ENCODE measurements around the gene TEAD4. TPM values are rescaled to one million over a fixed set of nuclear protein-coding genes. Genes with fewer than 3 reads are reported as not detected.

The TEAD4 gene
- total and polyA plus RNA-seq, 8 donors: 12.2 to 34.1 (median 13.8) TPM

DNA sequence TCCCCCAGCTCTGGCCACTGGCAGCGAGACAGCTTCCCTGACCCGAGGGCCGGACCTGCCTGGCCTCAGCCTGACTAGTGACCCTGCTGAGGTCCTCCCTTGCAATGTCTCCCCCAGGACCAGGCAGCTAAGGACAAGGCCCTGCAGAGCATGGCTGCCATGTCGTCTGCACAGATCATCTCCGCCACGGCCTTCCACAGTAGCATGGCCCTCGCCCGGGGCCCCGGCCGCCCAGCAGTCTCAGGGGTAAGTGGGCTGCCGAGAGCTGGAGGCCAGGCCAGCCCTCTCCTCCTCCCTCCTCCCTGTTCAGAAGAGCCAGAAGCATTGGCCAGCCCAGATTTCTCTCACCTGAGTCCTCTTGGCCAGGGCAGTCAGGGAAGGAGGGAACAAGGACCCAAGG, 58.1 kb downstream of the TEAD4 start:
- H3K4me3 ChIP-seq: no peak overlapping the region
- TF ChIP-seq, protein P1, sequence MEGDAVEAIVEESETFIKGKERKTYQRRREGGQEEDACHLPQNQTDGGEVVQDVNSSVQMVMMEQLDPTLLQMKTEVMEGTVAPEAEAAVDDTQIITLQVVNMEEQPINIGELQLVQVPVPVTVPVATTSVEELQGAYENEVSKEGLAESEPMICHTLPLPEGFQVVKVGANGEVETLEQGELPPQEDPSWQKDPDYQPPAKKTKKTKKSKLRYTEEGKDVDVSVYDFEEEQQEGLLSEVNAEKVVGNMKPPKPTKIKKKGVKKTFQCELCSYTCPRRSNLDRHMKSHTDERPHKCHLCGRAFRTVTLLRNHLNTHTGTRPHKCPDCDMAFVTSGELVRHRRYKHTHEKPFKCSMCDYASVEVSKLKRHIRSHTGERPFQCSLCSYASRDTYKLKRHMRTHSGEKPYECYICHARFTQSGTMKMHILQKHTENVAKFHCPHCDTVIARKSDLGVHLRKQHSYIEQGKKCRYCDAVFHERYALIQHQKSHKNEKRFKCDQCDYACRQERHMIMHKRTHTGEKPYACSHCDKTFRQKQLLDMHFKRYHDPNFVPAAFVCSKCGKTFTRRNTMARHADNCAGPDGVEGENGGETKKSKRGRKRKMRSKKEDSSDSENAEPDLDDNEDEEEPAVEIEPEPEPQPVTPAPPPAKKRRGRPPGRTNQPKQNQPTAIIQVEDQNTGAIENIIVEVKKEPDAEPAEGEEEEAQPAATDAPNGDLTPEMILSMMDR (IDR thresholded peaks at IDR 0.05): no peak
- ATAC-seq: no peak
- intact Hi-C loops (cut with DNase I): no loop called here
- H3K27me3 ChIP-seq: no peaks in the 10 kb centered on the region
- H3K27ac ChIP-seq: no peak overlapping the region
- no peaks in the 10 kb centered on the region for H3K9me3 ChIP-seq
- H3K4me1 ChIP-seq: peaks cover 0 to 5% of the 10 kb centered on the region in 2 donors
- peaks cover 0 to 50% of the 10 kb centered on the region in 2 donors for H3K36me3 ChIP-seq
- no peak for DNase-seq

DNA sequence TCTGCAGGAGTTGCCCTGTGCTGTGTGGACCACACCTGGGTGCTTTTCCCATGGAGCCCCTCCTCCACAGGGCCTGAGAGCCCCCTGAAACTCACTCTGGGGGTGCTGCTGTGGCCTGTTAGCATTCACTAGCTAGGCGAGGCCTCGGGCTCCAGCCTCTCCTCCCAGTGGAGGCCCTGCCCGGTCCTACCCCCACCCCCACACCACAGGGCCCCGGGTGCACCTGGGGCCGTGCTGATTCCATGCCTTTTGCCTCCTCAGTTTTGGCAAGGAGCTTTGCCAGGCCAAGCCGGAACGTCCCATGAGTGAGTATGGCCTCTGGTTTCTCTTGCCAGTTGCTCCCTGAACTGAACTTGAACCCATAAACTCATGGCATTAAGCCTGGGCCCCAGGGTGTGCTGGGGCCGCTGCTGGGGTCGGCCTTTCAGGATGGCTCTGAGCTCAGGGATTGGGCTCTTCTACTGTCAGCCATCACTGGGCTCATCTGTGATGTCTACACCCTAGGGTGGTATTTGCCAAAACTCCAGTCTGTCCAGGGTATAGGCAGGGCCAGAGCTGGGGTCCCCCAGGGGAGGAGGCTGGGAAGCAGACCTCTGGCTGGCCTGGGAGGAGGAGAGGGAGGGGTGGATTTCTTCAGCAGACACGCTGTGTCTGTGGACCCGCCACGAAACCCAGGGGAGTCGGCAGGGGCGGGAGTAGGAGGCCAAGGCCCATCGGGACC, 59.2 kb downstream of the TEAD4 start:
- no peaks in the 10 kb centered on the region for H3K9me3 ChIP-seq
- no peaks in the 10 kb centered on the region for H3K27me3 ChIP-seq
- no peak for ATAC-seq
- no peak for DNase-seq
- H3K36me3 ChIP-seq: peaks cover 0 to 55% of the 10 kb centered on the region in 2 donors
- H3K27ac ChIP-seq: no peak overlapping the region
- intact Hi-C loops (cut with DNase I): no loop called here
- TF ChIP-seq, protein P1 (IDR thresholded peaks at IDR 0.05): no peak
- H3K4me3 ChIP-seq: no peak overlapping the region
- peaks cover 0 to 5% of the 10 kb centered on the region in 2 donors for H3K4me1 ChIP-seq

- peaks cover 0 to 55% of the 10 kb centered on the region in 2 donors for H3K36me3 ChIP-seq
These were observed 59.9 kb downstream of the TEAD4 start for GRCh38 chr12:3019005-3019680.

GRCh38 chr12:3020399-3020798, 61.2 kb downstream of the TEAD4 start:
- no peaks in the 10 kb centered on the region for H3K4me1 ChIP-seq
- ATAC-seq: no peak
- no peaks in the 10 kb centered on the region for H3K27me3 ChIP-seq
- no peaks in the 10 kb centered on the region for H3K9me3 ChIP-seq
- intact Hi-C loops (cut with DNase I): no loop called here
- no peak for DNase-seq
- peaks cover 0 to 64% of the 10 kb centered on the region in 2 donors for H3K36me3 ChIP-seq
- H3K4me3 ChIP-seq: no peak overlapping the region
- TF ChIP-seq, protein P1 (IDR thresholded peaks at IDR 0.05): no peak
- peak overlapping the region in 1 of 2 donors; percentile 28 for H3K27ac ChIP-seq

More at GRCh38 chr12:3019005-3019680, 59.9 kb downstream of the TEAD4 start:
- DNase-seq: no peak
- no peaks in the 10 kb centered on the region for H3K9me3 ChIP-seq
- no peak for ATAC-seq
- TF ChIP-seq, protein P1 (IDR thresholded peaks at IDR 0.05): no peak
- peaks cover 0 to 3% of the 10 kb centered on the region in 2 donors for H3K4me1 ChIP-seq
- no peaks in the 10 kb centered on the region for H3K27me3 ChIP-seq
- no peak overlapping the region for H3K27ac ChIP-seq
- intact Hi-C loops (cut with DNase I): no loop called here
- no peak overlapping the region for H3K4me3 ChIP-seq

GRCh38 chr12:3020850-3021435, 61.7 kb downstream of the TEAD4 start:
- DNase-seq: no peak
- intact Hi-C loops (cut with DNase I): no loop called here
- no peaks in the 10 kb centered on the region for H3K9me3 ChIP-seq
- H3K36me3 ChIP-seq: peaks cover 0 to 69% of the 10 kb centered on the region in 2 donors
- no peak for ATAC-seq
- no peaks in the 10 kb centered on the region for H3K4me1 ChIP-seq
- no peaks in the 10 kb centered on the region for H3K27me3 ChIP-seq
- TF ChIP-seq, protein P1 (IDR thresholded peaks at IDR 0.05): no peak
- H3K4me3 ChIP-seq: no peak overlapping the region
- H3K27ac ChIP-seq: peak overlapping the region in 1 of 2 donors; percentile 28
